CD4-positive, alpha-beta T cell treated with Interleukin-21 for 1 hour (primary cell): ENCODE data around the gene COBL.

ENCODE experiments used
- DNase-seq: peaks from one replicate; pipeline ENCODE4 v3.0.0-alpha.2; 2020

The COBL gene

GRCh38 chr7:51300762-51301674, 15.6 kb downstream of the COBL start:
- no peak for DNase-seq

DNA sequence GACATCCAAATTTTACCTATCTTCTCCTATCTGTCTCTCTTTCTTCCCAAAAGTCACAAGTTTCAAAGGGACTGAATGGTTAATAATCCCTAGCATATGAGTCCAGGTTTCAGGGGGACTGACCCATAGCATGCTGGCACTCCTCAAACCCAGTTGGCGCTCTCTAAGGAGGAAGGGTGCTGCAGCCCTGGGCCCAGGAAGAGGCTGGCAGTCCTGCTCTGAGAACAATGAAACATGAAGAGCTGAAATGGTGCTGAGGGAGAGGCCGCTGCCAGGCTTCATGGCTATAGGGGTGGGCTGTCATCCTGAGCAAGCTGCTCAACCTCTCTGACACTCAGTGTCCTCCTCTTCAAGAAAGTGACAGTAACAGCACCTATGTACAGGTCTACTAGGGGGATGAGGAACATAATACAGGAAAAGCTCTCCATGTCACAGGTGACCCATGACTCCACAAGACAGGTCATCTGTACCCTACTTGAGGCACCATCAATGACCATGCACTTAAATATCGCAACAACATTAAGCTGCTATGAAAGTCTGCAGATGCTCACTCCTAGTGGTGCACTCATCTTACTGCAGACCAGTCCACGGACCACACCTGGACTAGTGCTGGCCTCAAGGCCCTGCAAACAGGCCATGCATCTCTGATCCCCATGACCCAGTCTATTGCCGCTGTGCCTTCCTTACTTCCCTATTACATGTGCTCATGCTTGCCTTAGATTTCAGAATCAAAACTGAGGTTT, 17.0 kb downstream of the COBL start:
- no peak for DNase-seq

GRCh38 chr7:51298912-51299311, 17.7 kb downstream of the COBL start:
- DNase-seq = no peak

GRCh38 chr7:51297986-51298385, 18.6 kb downstream of the COBL start:
- no peak for DNase-seq

- DNase-seq = no peak
Observed at GRCh38 chr7:51295440-51296245, 21.0 kb downstream of the COBL start.

- no peak for DNase-seq
Observed at GRCh38 chr7:51292596-51292995, 24.0 kb downstream of the COBL start.

GRCh38 chr7:51290702-51291540, 25.7 kb downstream of the COBL start:
- DNase-seq = no peak

- DNase-seq = no peak
Observed at GRCh38 chr7:51290304-51290637, 26.3 kb downstream of the COBL start.

DNA sequence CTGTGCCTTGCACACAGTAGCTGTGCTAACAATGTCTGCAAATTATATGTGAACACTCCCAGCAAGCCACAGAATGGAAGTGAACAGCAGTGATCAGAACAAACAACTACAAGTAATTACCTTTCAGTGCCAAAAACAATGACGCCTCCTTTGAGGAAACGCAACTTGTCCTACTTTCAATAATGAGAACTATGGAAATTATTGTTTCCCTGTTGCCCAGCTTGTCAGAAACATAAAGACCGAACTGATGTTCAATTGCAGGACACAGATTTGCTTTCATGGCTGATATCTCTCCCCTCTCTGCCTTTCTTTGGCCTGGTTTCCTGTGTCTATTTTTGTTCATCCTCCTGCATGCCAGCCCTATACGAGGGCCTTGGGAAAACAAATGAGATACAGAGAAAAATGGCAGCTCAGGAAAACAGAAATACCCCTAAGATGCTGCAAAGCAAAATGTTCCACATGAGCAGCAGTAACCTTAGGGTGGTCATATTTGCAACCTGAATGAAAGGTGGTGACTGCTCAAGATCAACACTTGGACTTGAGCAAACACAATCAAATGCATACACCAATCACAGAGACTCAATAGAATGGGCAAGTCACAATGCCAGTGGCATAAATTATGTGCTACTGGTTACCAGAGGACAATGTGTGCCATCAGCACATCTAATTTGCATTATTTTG, 26.8 kb downstream of the COBL start:
- no peak for DNase-seq

- no peak for DNase-seq
Observed at GRCh38 chr7:51288896-51289622, 27.6 kb downstream of the COBL start.

DNA sequence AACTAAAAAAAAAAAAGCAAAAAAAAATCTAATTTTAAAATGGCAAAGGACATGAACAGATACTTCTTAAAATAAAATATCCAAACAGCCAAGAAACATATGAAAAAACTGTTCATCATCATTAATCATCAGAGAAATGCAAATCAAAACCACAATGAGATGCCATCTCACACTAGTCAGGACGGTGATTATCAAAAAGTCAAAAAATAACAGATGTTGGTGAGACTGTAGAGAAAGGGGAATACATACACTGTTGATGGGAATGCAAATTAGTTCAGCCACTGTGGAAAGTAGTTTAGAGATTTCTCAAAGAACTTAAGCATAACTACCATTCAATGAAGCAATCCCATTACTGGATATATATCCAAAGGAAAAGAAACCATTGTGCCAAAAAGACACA, 30.2 kb downstream of the COBL start:
- no peak for DNase-seq

DNA sequence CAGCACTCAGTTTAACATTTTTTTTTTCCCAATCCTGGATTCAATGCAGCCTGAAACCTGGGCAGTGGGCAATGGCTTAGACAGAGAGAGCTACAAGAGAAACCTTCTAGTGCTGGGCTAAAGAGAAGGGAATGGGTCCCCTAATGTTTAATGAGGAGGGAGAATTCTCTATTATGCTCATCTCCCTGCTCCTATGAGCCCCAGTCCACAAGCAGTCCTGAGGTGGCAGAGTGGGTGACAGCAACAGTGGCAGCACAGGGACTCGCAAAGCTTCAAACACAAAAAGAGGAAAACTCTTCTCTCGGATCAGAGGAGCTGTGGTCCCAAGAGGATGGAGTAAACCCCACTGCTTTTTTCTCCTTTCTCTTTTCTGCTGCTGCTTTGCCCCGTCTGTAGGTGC, 36.5 kb downstream of the COBL start:
- no peak for DNase-seq

DNA sequence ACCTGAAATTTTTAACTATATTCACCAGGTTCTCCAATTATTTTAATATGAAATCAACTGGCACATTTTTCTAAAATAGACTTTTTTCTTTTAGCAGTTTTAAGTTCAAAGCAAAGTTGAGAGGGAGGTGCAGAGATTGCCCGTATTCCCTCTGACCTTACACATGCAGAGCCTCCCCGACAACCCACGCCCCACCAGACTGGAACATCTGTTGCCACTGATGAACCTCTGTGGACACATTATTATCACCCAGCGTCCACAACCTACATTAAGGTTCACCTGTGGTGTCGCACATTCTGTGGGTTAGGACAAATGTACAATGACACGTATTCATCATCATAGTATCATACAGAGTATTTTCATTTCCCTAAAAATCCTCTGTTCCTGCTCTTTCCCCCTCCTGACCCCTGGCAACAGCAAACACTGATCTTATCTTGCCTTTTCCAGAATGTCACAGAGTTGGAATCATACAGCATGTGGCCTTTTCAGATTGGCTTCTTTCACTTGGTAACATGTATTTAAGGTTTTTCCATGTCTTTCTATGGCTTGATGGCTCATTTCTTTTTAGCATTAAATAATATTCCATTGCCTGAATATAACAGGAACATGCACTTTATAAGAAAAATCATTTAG, 37.1 kb downstream of the COBL start:
- no peak for DNase-seq

DNA sequence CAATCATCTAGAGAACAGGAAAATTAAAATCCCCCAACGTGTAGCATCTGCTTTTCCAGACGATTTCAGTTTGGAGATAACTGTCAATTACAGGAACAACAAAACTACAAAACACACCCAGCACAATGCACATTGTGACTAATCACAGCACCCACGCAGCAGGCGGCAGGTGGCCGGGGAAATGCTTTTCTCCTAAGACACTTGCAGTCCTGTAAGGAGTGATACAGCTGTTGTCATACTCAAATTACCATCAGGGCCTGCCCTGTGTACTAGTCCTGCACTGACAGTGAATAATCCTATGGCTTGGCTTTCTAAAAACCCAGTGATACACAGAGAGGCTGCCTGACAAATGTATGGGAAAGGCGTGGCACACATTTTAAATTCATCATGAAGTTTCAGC, 37.8 kb downstream of the COBL start:
- DNase-seq = no peak

DNA sequence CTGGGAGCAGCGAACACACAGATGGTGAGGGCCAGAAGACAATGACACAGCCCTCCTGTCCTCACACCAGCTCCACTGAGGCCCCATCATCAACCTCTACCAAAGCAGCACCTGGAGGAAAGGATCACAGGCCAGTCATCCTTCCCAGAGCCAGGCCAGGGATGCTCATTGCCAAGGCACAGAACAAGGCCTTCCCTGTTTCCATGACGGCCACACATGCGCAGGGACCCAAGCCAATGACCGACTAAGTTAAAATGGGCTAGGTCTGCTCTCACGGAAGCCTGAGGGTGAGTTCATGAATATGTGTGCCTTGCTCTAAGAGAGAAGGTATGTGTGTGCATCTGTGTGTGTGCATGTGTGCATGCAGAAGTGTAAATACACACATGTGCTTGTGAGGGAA, 39.6 kb downstream of the COBL start:
- DNase-seq = no peak

DNA sequence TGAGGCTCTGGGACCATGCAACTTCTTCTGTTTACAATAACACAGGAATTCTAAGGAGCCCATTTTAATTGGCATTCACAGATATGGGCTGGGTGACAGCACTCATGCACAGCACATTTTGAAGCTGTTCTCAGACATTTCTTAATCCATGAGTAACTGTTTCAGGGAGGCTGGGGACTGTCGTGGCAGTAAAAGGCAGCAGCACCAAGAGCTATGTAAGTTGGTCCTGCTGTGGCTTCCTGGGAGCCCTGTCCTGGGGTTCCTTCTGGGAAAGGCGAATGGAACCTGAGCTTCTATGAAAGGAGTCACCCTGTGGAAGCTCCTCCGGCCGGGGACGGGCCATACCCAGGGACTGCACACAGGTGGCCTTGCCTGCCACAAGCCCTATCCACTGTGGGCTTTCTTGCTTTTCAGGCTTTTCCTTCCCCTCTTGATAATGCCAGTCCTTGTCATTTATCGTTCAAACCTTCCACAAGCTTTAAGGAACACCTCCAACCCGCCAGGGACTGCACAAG, 40.5 kb downstream of the COBL start:
- no peak for DNase-seq

- no peak for DNase-seq
Observed at GRCh38 chr7:51275532-51275931, 41.1 kb downstream of the COBL start.

- DNase-seq = no peak
Observed at GRCh38 chr7:51274955-51275354, 41.7 kb downstream of the COBL start.

GRCh38 chr7:51274001-51274400, 42.6 kb downstream of the COBL start:
- no peak for DNase-seq

GRCh38 chr7:51273360-51273759, 43.2 kb downstream of the COBL start:
- no peak for DNase-seq

DNA sequence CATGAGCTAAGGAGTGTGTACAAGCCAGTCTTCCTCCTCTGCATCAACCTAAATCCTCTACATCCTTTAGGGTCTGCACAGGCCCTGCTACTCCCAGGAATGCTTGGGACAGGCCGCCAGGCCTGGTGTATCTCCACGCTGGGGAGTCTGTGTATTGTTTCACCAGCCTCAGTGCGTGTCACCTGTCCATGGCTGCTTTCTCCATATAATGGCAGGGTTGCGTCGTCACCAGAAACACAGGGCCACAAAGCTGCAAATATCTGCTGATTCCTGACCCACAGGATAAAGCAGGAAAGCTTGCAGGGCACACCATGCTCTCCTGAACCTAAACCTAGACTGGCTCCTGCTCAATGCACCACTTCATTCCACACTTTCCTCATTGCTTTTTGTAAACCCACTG, 45.6 kb downstream of the COBL start:
- no peak for DNase-seq
